GM18511 (cell line): ENCODE data around the gene CREG2.

Experiments used
- ATAC-seq: cut with Tn5 transposase; IDR thresholded peaks from one replicate; pipeline ENCODE4 v1.9.1; 2021; ENCODE audit warnings: mild to moderate bottlenecking, moderate library complexity; ENCODE audit not compliant: unreplicated experiment

Gene CREG2

DNA sequence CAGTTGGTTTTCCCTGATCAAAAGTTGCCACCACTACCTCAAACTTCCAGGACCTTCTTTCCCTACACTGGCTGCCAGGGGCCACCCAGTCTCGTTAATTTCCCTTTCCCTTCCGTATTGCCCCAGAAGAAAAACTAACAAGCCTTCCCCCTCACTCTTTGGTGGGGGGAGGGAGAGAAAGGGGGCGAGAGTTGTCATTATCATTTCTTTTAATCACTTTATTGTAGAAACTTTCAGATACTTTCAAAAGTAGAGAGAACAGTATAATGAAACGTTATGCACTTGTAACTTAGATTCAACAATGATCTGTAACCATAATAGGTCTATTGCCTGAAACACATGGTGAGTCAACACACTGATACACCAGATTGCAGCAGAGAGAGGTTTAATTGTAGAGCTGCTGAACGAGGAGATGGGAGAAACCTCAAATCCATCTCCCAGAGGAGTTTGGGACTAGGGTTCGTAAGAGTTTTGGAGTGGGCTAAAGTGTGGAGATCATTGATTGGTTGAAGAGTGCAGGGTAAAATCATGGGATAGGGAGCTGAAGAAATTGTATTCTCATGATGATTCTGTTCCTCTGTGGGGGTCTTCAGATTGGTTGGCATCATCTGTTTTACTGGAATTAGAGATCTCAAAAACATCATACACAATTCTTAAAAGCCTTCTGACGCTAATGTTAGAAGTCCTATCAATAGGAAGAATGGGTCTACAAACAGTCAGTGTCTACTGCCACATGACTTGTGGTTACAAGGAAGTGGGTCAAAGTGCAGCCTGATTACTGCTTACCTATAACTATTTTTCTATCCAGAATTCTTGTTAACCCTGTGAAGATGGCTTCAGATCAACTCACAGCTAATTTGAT is 76.2 kb downstream of the CREG2 start:
- no peak for ATAC-seq

DNA sequence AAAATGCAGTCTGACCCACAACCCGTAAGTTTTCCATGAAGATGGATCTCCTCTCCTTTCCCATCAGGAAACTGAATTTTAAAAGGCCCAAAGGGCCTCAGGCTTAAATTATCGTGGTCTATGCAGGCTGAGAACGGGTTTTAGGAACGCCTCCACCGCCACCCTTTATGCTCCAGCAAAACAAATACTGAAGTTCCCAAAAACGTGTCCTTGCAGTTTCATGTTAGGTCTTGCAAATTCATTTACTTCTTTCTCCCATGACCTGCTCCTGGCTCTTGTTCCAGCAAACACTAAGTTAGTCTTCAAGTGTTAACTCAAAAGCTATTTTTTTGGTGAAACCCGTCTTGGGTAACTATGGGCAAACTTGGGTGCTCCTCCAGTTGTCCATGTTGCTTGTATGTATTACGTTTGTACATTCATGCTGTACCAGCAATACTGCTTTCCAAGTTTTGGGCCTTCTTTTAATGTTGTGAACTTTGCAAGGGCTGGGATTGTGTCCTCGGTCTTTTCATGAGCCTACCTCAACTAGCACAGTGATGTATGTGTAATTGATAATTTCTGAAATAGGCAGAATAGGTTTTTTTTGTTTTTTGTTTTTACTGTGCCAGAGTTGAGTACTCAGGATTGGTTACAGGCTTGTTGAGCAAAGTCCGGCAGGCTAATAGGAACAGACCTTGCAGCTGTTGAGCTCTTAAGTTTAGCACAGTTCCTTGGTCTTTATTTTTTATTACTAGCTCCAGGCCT is 77.0 kb downstream of the CREG2 start:
- ATAC-seq: no peak

DNA sequence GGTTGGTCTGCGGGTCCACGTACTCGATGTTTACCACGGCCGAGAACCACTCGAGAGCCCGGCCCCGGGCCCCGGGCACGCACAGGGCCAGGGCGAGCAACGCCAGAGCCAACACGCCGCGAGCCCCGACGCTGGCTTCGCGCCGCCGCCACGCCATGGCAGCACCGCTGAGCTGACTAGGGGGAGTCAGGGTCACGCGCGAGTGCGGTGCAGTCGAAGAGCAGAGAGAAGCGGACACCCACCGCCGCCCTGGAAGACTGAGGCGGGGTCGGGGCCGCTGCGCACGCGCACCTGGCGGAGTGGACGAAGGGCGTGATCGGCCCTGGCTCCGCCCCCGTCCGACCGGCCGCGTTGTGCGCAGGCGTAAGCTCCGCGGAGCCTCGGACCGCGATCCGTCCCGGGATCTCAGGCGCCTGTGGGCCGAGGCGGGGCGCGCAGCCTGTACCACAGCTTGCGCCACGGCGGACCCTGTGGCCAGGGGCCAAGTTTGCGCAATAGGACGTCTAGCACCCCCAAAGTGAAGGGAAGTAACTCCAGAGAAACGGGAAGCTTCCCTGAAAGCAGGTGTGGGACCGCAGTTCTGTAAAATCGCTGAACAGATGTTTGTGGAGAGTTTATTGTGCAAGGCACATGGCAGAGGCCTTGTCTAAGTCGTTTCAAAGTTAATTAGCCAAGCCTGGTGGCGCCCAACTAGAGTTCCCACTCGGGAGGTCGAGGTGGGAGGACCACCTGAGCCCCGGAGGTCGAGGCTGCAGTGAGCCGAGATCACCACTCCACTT is 78.7 kb downstream of the CREG2 start, which contains the start of gene RNF149:
TSS of gene RNF149 (minus strand) at position 270 of the 779 bp plus-strand sequence. CDS start at position 157, 113 bp downstream.
- peak; percentile 63 for ATAC-seq

DNA sequence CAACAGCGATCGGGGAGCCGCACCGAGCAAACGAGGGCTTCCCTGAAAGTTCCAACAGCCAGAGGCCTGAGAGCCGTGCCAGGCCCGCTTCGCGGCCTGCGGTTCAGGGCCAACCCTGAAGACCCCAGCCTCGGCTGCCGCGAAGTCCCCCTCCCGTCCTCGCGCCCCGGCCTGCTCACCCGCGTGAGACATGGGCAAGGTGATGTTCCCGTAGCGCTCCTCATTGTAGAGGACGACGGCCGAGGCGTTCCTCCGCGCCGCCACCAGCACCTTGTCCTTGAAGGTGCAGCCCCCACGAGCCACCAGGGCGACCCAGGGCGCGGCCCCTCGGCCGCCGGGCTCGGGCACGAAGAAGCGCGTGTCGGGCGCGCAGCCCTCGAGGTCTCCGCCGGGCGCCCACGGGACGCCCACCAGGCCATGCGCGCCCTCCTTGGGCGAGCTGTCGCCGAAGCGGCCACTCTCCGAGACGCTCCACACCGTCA is 79.3 kb downstream of the CREG2 start:
- ATAC-seq: peak; percentile 19

DNA sequence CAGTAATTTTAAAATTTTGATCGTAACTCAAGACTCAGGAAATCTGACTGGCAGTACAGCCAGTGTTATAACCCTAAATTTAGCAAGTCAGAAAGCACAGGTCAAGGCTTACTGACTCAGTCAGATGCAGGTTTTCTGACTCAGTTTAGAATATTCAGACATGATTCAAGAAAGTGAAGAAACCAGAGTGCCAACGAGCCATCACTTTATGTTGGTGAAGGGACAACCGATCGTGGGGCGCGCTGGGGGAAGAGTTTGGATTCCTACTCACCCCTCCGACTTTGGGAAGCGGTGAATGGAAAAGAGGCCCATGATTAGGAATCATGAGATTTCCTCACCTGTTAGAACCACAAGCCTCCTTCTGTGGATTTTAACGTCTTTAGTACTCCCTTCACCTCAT is 79.8 kb downstream of the CREG2 start:
- no peak for ATAC-seq

DNA sequence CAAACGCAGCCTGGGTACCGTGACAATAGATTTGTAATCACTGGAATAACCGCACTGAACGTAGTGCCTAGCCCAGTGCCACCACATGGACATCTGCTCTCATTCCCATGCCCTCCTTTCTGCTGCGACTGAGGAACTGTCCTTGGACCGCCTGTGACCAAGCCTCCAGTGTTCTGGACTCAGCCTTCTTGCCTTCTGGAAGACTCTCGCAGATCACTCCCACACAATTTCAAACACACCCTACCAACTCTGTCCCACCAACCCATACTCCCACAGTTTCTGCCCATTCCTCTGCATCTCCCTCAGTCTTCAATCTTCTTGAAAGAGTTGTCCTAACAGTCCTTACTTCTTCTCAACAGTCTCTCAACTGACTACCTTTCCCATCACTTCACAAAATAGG is 80.9 kb downstream of the CREG2 start:
- peak; percentile 12 for ATAC-seq

DNA sequence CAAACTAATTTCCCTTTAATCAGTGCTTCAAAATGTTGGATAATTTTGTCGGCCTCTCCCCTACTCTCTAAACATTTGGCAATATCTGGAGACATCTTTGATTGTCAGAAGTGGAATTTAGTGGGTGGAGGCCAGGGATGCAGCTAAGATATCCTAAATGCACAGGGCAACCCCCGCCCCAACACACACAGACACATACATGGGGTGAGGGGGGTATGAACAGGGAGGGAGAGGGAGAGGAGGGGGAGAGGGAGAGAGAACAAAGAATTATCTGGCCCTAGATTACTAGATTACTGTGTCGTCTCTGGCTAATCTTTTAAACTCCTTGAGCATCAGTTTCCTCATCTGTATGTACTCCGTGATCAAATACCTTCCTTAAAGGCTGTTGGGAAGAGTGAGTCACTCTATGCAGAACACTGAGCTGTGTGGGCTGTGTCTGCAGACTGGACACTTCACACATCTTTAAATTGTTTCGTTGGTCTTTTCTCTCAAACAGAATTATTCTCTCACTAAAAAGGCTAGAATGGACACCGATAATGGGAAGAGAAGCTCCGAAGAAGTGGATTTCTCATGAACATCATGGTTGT is 81.7 kb downstream of the CREG2 start:
- ATAC-seq: no peak

DNA sequence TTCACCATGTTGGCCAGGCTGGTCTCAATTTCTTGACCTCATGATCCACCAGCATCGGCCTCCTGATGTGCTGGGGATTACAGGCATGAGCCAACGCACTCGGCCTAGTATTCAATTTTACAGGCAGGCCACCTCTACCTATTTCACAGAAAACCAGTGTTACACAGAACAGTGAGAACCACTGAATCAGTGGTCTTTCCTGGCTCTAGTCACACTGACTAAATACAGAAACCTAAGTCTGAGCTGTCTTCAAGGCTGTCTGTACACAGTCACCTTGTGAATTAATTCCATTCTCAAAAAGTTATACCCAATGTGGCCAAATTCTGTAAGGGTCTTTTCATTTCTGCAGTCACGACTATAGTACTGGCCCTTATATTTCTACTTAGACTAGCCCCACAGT is 82.3 kb downstream of the CREG2 start:
- no peak for ATAC-seq

DNA sequence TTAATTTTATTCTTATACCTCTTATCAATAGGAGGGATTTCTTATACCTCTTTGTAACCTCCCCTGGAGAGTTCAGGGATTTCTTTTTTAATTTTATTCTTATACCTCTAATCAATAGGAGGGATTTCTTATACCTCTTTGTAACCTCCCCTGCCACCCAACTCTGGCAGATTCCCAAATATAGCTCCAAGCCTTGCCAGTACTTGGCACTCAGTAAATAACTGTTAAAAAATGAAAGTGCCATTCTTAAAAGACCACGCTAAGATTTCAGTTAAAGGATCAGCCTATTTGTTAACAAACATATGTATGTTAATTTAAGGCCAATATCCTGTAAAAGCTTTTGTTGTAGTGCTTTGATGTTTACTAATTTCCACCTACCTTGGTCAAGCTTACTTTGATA is 83.6 kb downstream of the CREG2 start:
- no peak for ATAC-seq

DNA sequence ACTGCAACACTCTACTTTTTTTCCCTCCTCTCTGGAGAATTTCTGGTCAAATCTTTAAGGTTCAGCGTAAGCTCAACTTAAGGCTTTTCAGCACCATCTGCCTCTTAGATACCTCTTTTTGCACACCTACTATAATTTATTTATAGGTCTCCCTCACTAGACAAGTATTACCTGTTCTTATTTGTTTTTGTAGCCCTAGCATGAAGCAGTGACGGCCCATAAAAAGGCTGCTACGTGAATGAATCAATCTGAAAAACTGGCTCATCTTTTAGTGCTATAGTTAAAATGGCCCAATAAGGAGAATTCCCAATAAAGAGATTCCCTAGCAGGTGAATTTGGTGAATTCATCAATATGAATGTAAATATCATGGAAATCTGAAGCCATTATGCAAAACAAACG is 85.3 kb downstream of the CREG2 start:
- no peak for ATAC-seq

DNA sequence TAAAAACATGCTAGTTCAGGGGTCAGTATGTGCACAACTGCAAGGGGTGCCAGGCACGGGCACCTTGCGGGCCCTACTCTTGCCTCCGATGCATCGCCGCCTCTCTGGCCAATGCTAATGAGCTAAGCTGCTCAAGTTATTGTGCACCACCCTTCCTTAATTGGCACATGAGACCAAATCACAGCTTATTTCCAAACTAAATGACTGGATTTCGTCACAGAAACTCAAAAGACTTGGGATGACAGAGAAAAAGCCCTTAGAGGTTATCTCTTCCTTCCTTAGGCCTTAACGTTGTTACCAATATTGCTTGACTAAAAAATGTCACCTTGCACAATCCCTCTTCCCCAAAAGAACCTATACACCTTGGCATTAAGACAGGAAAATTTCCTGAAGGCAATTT is 86.5 kb downstream of the CREG2 start:
- ATAC-seq: no peak

DNA sequence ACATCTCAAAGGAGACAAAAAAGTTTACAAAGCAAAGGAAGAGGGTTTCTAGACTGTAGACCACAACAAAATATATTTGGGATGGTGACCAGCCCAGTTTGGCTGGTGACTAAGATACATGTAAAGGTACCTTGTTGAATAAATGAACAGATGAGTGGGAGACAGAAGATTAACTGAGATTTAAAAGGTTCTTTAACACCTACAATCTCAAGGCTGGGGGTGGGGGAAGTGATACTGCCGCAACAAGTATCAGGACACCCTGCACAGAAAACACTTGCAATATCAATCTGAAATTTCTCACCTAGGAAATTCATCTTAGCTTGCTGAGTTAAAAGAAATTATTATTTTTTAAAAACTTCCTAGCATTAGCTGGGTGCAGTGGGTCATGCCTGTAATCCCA is 87.1 kb downstream of the CREG2 start:
- no peak for ATAC-seq

DNA sequence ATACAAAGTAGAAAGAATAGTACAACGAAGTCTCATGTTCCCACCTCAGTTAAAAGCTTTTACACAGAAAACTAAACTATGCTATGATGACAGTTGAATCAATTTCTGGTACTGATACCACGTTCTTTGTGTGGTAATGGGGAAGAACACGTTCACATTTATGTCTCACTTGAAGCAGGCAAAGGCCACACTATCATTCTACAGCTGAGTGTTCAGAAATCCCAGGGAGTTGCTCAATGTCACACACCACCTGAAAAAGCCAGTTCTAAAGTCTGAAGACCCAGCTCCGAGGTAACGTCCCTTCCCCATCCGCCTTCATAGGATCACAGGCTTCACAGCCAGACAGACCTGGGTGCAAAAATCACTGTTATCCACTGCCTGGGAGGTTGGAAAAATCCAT is 87.7 kb downstream of the CREG2 start:
- no peak for ATAC-seq

DNA sequence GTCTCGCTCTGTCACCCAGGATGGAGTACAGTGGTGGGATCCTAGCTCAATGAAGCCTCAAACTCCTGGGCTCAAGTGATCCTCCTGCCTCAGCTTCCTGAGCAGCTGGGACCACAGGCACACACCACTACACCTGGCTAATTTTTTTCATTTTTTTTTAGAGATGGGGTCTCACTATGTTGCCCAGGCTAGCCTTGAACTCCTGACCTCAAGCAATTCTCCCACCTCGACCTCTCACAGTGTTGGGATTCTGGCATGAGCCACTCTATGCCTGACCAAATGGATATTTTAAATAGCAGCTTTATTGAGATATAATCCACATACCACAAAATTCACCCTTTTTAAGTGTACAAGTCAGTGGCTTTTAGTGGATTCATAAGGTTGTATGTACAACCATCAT is 89.9 kb downstream of the CREG2 start:
- no peak for ATAC-seq

DNA sequence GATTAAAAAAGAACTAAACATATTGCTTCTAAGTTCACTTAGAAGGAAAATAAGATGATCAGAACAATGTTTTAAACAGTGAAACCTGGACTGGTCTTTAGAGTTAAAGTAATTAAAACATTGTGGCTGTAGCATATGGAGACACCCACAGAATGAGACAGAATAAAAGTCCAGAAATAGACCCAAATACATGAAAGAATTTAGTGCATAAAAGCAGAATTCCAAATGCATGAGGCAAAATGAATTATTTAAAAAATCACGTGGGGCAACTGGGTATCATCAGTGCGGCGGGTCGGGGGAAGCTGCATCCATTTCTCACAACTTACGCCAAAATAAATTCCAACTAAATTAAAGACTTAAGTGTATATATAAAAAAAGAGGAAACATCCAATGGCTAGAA is 90.9 kb downstream of the CREG2 start:
- ATAC-seq: no peak

DNA sequence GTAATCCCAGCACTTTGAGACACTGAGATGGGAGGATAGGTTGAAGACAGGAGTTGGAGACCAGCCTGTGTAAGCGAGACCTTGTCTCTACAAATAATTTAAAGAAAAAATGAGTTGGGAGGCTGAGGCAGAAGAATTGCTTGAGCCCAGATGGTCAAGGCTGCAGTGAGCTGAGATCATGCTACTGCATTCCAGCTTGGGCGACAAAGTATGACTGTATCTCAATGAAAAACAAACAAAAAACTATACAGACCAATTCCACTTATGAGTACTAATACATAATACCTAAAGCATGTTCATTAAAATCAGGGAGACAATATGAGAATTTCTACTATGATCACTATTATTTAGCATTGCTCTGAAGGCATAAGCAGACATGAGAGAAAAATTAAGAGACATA is 91.4 kb downstream of the CREG2 start:
- no peak for ATAC-seq
